OCI-LY1 (cell line): ENCODE results near the gene RAF1.

Experiments
- EZH2 ChIP-seq: fragments of 200-600 bp; sonication (generic), shearing (Covaris generic); IDR thresholded peaks from 2 replicates; pipeline ENCODE4 v1.8.0; 2017; ENCODE audit warnings: borderline replicate concordance, mixed run types, mild to moderate bottlenecking, antibody characterized with exemption, low read length, moderate library complexity, mixed read lengths
- TF ChIP-seq, protein P1 (sequence below): fragments of 200-600 bp; sonication (generic), shearing (Covaris generic); IDR thresholded peaks from 2 replicates; pipeline ENCODE4 v1.5.1; 2017; ENCODE audit warnings: mild to moderate bottlenecking, antibody characterized with exemption, low read length, moderate library complexity, mixed read lengths

DNA sequence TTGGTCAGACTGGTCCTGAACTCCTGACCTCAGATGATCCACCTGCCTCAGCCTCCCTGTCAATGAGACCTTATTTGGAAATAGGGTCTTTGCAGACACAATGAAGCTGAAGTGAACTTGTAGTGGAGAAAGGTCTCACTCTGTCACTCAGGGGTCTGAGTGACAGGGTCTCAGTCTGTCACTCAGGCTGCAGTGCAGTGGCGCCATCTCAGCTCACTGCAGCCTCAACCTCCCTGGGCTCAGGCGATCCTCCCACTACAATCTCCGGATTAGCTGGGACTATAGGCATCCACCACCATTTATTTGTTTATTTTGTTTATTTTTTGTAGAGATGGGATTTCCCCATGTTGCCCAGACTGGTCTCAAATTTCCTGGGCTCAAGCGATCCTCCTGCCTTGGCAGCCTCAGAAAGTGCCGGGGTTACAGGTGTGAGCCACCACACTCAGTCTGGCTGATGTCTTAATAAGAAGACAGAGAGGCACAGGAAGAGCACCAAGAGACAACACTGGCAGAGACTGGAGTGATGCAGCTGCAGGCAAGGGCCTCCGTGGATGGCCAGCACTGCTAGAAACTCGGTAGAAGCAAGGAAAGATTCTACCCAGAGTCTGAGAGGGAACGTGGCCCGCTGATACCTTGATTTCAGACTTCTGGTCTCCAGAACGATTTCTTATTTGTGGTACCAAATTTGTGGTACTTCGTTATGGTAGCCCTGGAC lies 26.2 kb upstream of the RAF1 start:
- TF ChIP-seq, protein P1, sequence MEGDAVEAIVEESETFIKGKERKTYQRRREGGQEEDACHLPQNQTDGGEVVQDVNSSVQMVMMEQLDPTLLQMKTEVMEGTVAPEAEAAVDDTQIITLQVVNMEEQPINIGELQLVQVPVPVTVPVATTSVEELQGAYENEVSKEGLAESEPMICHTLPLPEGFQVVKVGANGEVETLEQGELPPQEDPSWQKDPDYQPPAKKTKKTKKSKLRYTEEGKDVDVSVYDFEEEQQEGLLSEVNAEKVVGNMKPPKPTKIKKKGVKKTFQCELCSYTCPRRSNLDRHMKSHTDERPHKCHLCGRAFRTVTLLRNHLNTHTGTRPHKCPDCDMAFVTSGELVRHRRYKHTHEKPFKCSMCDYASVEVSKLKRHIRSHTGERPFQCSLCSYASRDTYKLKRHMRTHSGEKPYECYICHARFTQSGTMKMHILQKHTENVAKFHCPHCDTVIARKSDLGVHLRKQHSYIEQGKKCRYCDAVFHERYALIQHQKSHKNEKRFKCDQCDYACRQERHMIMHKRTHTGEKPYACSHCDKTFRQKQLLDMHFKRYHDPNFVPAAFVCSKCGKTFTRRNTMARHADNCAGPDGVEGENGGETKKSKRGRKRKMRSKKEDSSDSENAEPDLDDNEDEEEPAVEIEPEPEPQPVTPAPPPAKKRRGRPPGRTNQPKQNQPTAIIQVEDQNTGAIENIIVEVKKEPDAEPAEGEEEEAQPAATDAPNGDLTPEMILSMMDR, result no peak
- TF ChIP-seq EZH2, result no peak
